Spleen (tissue), 7 donors: ENCODE results near the gene ADARB2.

Source experiments
- POLR2A ChIP-seq, 3 donors: fragments of 450-650 bp; IDR thresholded peaks; one replicate each; pipeline ENCODE4 v1.5.1; 2017; ENCODE audit warnings: antibody characterized with exemption in 3 of 3, mild to moderate bottlenecking in 1 of 3
- TF ChIP-seq, protein P1 (sequence below), 11 experiments: fragments of 200-600 bp in 7 of 11; fragments of 450-650 bp in 4 of 11; sonication (generic) in 4 of 11; IDR thresholded peaks in 8 of 11; conservative IDR thresholded peaks in 3 of 11; 1 replicate in 7 of 11; 2 replicates in 4 of 11; pipeline versions ENCODE4 v1.4.0 to v1.8.0; 2016 to 2021; ENCODE audit warnings: antibody characterized with exemption in 11 of 11, inconsistent platforms in 4 of 11, mild to moderate bottlenecking in 1 of 11
- donor health status: DM: no; HTN: no; CAD: no; lungs with moderate emphysema.
- donor health status: DM: no; HTN: no; CAD: no.
- donor health status: DM: no; HTN: no; CAD: no.

DNA sequence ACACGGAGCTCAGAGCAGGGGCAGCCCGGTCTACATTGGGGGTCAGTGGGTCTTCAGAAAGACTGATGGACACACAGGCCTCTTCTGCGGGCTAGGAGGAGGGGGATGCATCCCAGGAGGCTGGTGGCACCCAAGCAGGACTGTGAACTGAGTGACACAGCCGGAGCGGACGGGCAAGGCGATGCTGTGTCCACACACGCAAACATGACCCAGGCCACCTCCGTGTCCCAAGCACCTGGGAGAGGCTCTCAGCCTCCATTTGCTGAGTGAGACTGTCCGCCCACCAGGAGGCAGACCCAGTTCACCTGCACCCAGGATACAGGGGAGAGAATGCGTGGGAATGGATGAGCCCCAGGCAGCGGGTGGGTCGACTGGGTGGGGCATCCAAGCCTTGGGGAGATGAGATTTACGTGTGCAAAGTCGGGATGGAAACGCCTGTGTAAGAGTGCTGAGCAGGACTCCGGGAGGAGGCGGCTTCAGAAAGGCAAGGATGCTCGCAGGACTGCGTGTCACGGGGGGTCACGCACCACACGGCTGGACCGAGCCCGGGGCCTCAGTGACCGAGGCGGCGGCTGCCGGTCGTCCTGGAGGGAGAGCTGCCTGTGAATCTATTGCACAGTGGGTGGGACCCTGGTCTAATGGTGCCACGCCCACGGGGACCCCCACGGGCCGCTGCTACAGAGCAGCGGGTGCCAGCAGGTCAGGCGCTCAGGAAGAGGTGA, 262.8 kb downstream of the ADARB2 start:
- TF ChIP-seq, protein P1, sequence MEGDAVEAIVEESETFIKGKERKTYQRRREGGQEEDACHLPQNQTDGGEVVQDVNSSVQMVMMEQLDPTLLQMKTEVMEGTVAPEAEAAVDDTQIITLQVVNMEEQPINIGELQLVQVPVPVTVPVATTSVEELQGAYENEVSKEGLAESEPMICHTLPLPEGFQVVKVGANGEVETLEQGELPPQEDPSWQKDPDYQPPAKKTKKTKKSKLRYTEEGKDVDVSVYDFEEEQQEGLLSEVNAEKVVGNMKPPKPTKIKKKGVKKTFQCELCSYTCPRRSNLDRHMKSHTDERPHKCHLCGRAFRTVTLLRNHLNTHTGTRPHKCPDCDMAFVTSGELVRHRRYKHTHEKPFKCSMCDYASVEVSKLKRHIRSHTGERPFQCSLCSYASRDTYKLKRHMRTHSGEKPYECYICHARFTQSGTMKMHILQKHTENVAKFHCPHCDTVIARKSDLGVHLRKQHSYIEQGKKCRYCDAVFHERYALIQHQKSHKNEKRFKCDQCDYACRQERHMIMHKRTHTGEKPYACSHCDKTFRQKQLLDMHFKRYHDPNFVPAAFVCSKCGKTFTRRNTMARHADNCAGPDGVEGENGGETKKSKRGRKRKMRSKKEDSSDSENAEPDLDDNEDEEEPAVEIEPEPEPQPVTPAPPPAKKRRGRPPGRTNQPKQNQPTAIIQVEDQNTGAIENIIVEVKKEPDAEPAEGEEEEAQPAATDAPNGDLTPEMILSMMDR (IDR thresholded peaks at IDR 0.05 in 8 of 11, conservative IDR thresholded peaks at IDR 0.05 in 3 of 11): no peak
- TF ChIP-seq POLR2A (IDR thresholded peaks at IDR 0.05): no peak
